GM19239 (cell line): ENCODE results near the gene BCL10.

Experiments
- DNase-seq: peaks from one replicate; pipeline ENCODE4 v3.0.0; 2011; ENCODE audit warnings: low spot score; ENCODE audit not compliant: insufficient read length
- FAIRE-seq: peaks from 2 replicates; lab custom pipeline; 2011; peaks lifted over from hg19 to GRCh38; lab: Jason Lieb, UNC

BCL10 gene

DNA sequence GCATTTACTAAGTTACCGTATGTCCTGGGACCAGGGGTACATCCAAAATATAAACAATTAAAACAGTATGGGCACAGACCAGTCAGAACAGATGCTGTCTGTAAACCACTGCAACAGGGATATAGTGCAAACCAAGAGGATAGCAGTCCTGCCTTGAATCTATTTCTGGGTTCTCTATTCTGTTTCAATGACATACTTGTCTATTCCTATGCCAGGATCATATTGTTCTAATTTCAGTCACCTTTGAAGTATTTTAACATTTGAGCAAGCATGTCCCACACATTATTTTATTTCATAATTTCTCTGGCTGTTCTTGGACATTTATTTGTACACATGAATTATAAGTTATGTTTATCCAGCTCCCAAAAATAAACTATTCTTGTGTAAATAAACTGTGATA, 47.5 kb downstream of the BCL10 start:
- no peak for DNase-seq
- FAIRE-seq, result no peak

- FAIRE-seq (no peak), DNase-seq (no peak)
These were observed 50.6 kb downstream of the BCL10 start for GRCh38 chr1:85225624-85226380.

DNA sequence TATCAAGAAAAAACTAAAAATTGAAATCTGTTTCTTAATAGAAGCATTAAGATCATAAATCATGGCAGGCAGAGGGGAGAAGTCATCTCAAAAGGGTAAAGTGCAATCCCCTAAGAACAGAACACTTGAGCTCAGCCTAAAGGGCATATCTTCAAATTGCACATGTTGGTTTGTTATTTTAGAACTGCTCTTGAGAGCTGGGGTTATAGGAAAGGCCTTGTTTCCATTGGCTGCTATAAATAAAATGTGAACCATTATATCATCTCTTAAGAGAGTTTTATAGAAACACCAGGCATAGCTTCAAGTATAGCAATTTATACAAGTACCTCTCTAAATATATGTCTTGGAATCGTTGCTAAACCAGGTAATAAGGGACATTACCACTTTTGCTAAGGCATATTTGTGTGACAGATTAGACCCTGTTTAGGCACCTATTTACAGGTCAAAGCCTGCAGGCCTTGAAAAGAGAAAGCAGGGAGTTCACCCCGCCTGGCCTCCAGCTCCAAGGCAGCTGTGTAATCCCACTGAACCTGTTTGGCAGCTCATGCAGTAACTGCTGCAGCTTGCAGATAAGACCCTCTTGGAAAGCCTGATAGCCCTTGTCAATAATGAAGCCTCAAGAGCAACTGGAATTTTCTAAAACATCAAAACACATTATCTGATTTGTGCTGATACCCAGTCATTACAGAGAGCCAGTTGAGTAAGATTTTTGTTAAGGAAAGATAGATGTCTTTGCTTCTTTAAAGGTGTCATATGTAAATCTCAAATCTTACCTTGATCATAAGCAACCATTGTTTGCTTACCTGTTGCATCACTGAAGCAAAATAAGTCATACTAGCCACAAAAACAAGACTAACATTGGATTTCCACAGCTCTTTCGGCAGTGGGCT, 51.5 kb downstream of the BCL10 start:
- FAIRE-seq (no peak), DNase-seq (no peak)

GRCh38 chr1:85224295-85224694, 52.1 kb downstream of the BCL10 start:
- FAIRE-seq, result no peak

DNA sequence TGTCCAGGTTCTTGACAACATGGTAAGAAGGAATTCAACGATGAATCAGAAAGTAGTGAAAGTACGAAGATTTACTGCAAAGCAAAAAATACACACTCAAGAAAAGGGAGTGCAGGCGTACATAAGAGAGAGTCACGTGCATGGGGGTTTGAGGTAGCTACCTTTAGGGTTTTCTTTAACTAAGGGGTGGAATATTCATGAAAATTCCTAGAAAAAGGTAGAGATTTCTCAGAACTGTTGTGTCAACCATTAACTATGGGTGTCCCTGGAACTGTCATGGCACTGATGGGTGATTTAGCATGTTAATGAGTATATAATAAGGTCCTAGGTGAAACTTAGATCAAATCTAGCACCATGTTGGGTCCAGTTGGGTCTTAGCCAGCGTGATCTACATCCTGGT, 53.1 kb downstream of the BCL10 start:
- DNase-seq (no peak), FAIRE-seq (no peak)

More at GRCh38 chr1:85224295-85224694, 52.1 kb downstream of the BCL10 start:
- no peak for DNase-seq

GRCh38 chr1:85220756-85221201, 55.7 kb downstream of the BCL10 start:
- FAIRE-seq, result no peak
- DNase-seq, result no peak

DNA sequence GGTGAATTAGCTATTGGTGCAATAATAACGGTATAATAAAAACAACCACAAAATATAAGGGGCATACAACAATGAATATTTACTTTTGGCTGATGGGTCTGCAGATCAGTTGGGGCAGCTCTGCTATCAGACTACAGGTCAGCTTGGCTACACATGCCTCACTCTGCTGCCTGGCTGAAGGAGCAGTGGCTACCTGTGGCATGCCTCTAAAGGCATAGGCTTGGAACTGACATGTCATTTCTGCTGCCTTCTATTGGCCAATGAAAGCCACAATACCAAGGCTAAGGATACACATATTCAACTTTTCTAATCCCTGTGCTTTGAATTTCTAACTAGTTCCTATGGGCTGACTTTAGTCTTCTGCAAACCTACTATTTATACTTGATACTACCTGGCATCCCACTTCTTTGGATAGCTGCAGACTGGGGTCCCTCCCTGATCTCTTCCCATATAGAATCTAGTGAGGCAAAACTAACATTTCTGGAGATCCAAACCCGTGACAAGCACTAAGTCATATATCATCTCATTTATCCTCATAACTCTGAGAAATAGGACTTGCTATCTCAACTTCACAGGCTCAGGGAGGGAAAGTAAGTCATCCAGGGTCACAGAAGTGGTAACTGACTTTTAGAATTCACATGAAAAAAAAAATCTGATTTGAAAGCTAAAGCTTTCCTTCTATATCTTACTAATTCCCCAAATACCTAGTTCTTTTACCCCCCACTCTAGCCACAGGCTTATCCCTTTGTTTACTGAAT, 56.4 kb downstream of the BCL10 start:
- FAIRE-seq, result no peak

GRCh38 chr1:85216697-85217096, 59.7 kb downstream of the BCL10 start:
- DNase-seq (no peak), FAIRE-seq (no peak)

More for the DNA sequence above, 56.4 kb downstream of the BCL10 start:
- DNase-seq, result no peak
